Esophagus squamous epithelium (tissue), 4 donors: ENCODE results near the gene FUT9.

ENCODE experiments used
- POLR2A ChIP-seq, 4 donors: fragments of 450-650 bp; IDR thresholded peaks; one replicate each; pipeline ENCODE4 v1.6.1; 2017; ENCODE audit warnings: antibody characterized with exemption in 4 of 4, mild to moderate bottlenecking in 4 of 4, moderate library complexity in 3 of 4
- TF ChIP-seq, protein P1 (sequence below), 6 experiments: fragments of 450-650 bp in 4 of 6; fragments of 200-600 bp in 2 of 6; sonication (generic) in 2 of 6; IDR thresholded peaks; one replicate each; pipeline ENCODE4 v1.5.1; 2016 to 2019; ENCODE audit warnings: antibody characterized with exemption in 6 of 6, mild to moderate bottlenecking in 4 of 6, moderate library complexity in 4 of 6

DNA sequence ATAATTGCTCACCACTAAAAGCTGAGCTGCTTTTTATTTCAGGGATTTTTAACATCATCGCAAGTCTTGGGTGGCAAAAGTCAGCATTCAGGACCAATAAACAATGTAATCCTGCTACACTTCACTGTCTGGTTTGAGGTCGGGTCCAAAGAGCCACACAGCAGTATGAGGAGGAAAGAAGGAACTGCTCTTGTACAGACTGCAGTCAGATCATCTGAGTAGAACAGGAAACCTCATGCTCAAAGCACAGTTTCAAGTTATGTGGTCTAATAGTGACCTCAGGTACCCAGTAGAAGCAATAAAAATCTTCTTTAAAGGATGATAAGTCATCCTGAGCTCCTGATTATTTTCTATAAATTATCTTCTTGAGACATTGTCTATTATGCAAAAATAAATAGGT, 211.4 kb downstream of the FUT9 start:
- TF ChIP-seq, protein P1, sequence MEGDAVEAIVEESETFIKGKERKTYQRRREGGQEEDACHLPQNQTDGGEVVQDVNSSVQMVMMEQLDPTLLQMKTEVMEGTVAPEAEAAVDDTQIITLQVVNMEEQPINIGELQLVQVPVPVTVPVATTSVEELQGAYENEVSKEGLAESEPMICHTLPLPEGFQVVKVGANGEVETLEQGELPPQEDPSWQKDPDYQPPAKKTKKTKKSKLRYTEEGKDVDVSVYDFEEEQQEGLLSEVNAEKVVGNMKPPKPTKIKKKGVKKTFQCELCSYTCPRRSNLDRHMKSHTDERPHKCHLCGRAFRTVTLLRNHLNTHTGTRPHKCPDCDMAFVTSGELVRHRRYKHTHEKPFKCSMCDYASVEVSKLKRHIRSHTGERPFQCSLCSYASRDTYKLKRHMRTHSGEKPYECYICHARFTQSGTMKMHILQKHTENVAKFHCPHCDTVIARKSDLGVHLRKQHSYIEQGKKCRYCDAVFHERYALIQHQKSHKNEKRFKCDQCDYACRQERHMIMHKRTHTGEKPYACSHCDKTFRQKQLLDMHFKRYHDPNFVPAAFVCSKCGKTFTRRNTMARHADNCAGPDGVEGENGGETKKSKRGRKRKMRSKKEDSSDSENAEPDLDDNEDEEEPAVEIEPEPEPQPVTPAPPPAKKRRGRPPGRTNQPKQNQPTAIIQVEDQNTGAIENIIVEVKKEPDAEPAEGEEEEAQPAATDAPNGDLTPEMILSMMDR (IDR thresholded peaks at IDR 0.05): no peak
- TF ChIP-seq POLR2A (IDR thresholded peaks at IDR 0.05): no peak
